Large intestine (tissue), 3 donors: ENCODE data around the gene KIF18A. TPM values are rescaled to one million over a fixed set of nuclear protein-coding genes. Genes with fewer than 3 reads are reported as not detected.
A peak's percentile ranks its signal among the peaks of the same experiment; 100 is the strongest.
"Not testable (repeated sequence)": the region's sequence is repeated elsewhere in the genome, so short reads cannot be mapped to it uniquely, and the experiment has no call there.

ENCODE experiments used
- DNase-seq, 2 donors: peaks; one replicate each; pipeline versions ENCODE4 v3.0.0 to v3.0.0-alpha.2; 2013
- H3K27ac ChIP-seq: one replicate; pipeline ENCODE4 v1.5.1; 2013; ENCODE audit warnings: low read length
- H3K27me3 ChIP-seq: 2 replicates; pipeline ENCODE4 v1.6.1; 2013; ENCODE audit warnings: low read length; ENCODE audit not compliant: control insufficient read depth, insufficient read depth
- H3K36me3 ChIP-seq: 2 replicates; pipeline ENCODE4 v1.6.1; 2013; ENCODE audit warnings: low read length; ENCODE audit not compliant: control insufficient read depth, insufficient read depth
- H3K4me1 ChIP-seq: one replicate; pipeline ENCODE4 v1.6.1; 2013; ENCODE audit warnings: low read length; ENCODE audit not compliant: control insufficient read depth, insufficient read depth
- H3K4me3 ChIP-seq: one replicate; pipeline ENCODE4 v1.5.1; 2013; ENCODE audit warnings: low read length
- H3K9me3 ChIP-seq: one replicate; pipeline ENCODE4 v1.6.1; 2013; ENCODE audit warnings: mild to moderate bottlenecking, low read depth, low read length, moderate library complexity; ENCODE audit not compliant: control insufficient read depth
- WGBS: methylation state at CpG from one replicate; pipeline ENCODE4 v1.1.5; 2013; ENCODE audit warnings: low lambda C conversion rate; ENCODE audit not compliant: insufficient coverage; 5-methylcytosine and 5-hydroxymethylcytosine counted together
- polyA plus RNA-seq: library from polyadenylated mRNA; unstranded; fragments of 120-200 nt; gene quantifications from one replicate; pipeline ENCODE4 v1.2.1, GENCODE V29; 2013

Gene KIF18A
- polyA plus RNA-seq, 1 donor: 5.2 TPM

- H3K4me3 ChIP-seq: peak overlapping the region; percentile 71
- peaks cover 12% of the 10 kb centered on the region for H3K4me1 ChIP-seq
- DNase-seq: no peak
- no peaks in the 10 kb centered on the region for H3K9me3 ChIP-seq
- H3K27ac ChIP-seq: peak overlapping the region; percentile 88
- H3K27me3 ChIP-seq: no peaks in the 10 kb centered on the region
- no peaks in the 10 kb centered on the region for H3K36me3 ChIP-seq
- 4% methylated on average over 5 of the region's 11 CpGs for WGBS
These were observed 686 bp downstream of the KIF18A start for GRCh38 chr11:28107191-28107749.

- peaks cover 8% of the 10 kb centered on the region for H3K4me1 ChIP-seq
- H3K4me3 ChIP-seq: no peak overlapping the region
- no peak for DNase-seq
- H3K27me3 ChIP-seq: no peaks in the 10 kb centered on the region
- no peak overlapping the region for H3K27ac ChIP-seq
- 60% methylated on average over 1 of the region's 14 CpGs for WGBS
- no peaks in the 10 kb centered on the region for H3K9me3 ChIP-seq
- H3K36me3 ChIP-seq: no peaks in the 10 kb centered on the region
These were observed 1.5 kb downstream of the KIF18A start for GRCh38 chr11:28106353-28107043.

- Histone ChIP-seq H3K4me3 (no peak overlapping the region), H3K4me1 (peaks cover 8% of the 10 kb centered on the region), H3K36me3 (no peaks in the 10 kb centered on the region), H3K27me3 (no peaks in the 10 kb centered on the region), H3K27ac (no peak overlapping the region), H3K9me3 (no peaks in the 10 kb centered on the region)
- DNase-seq: peak in 1 of 2 donors; percentile 4
- 93% methylated on average over 3 of the region's 5 CpGs for WGBS
These were observed 2.1 kb downstream of the KIF18A start for GRCh38 chr11:28105869-28106268.

- H3K36me3 ChIP-seq: no peaks in the 10 kb centered on the region
- H3K27me3 ChIP-seq: no peaks in the 10 kb centered on the region
- H3K4me3 ChIP-seq: no peak overlapping the region
- WGBS: 86% methylated on average over 2 of the region's 2 CpGs
- no peaks in the 10 kb centered on the region for H3K9me3 ChIP-seq
- DNase-seq: no peak
- H3K27ac ChIP-seq: no peak overlapping the region
- H3K4me1 ChIP-seq: peaks cover 8% of the 10 kb centered on the region
These were observed 3.0 kb downstream of the KIF18A start for GRCh38 chr11:28104984-28105383.

GRCh38 chr11:28104425-28104824 is 3.5 kb downstream of the KIF18A start:
- no CpG with 5 or more reads among the region's 1 CpG for WGBS
- peaks cover 5% of the 10 kb centered on the region for H3K4me1 ChIP-seq
- no peaks in the 10 kb centered on the region for H3K36me3 ChIP-seq
- H3K9me3 ChIP-seq: no peaks in the 10 kb centered on the region
- H3K27ac ChIP-seq: no peak overlapping the region
- H3K4me3 ChIP-seq: no peak overlapping the region
- H3K27me3 ChIP-seq: no peaks in the 10 kb centered on the region
- peak in 1 of 2 donors; percentile 7 for DNase-seq

GRCh38 chr11:28102300-28102699 is 5.7 kb downstream of the KIF18A start:
- H3K27me3 ChIP-seq, DNase-seq, H3K4me3 ChIP-seq, H3K36me3 ChIP-seq, H3K27ac ChIP-seq, H3K9me3 ChIP-seq, H3K4me1 ChIP-seq: not testable (repeated sequence)
- WGBS: 96% methylated on average over 3 of the region's 4 CpGs

- H3K27ac ChIP-seq: no peak overlapping the region
- WGBS: no CpG with 5 or more reads among the region's 2 CpGs
- no peaks in the 10 kb centered on the region for H3K9me3 ChIP-seq
- peak in 1 of 2 donors; percentile 40 for DNase-seq
- H3K4me3 ChIP-seq: no peak overlapping the region
- no peaks in the 10 kb centered on the region for H3K27me3 ChIP-seq
- no peaks in the 10 kb centered on the region for H3K4me1 ChIP-seq
- no peaks in the 10 kb centered on the region for H3K36me3 ChIP-seq
These were observed 7.3 kb downstream of the KIF18A start for GRCh38 chr11:28100665-28101064.

GRCh38 chr11:28099715-28100114 is 8.2 kb downstream of the KIF18A start:
- H3K4me3 ChIP-seq: no peak overlapping the region
- no peaks in the 10 kb centered on the region for H3K9me3 ChIP-seq
- no peak overlapping the region for H3K27ac ChIP-seq
- WGBS: 33% methylated on average over 1 of the region's 1 CpG
- no peaks in the 10 kb centered on the region for H3K27me3 ChIP-seq
- DNase-seq: peak in 1 of 2 donors; percentile 19
- no peaks in the 10 kb centered on the region for H3K4me1 ChIP-seq
- no peaks in the 10 kb centered on the region for H3K36me3 ChIP-seq

GRCh38 chr11:28098257-28098656 is 9.7 kb downstream of the KIF18A start:
- no CpG with 5 or more reads among the region's 1 CpG for WGBS
- Histone ChIP-seq H3K9me3 (no peaks in the 10 kb centered on the region), H3K36me3 (no peaks in the 10 kb centered on the region), H3K27me3 (no peaks in the 10 kb centered on the region), H3K4me1 (no peaks in the 10 kb centered on the region), H3K4me3 (no peak overlapping the region), H3K27ac (no peak overlapping the region)
- DNase-seq: no peak

- Histone ChIP-seq H3K36me3 (no peaks in the 10 kb centered on the region), H3K4me1 (no peaks in the 10 kb centered on the region), H3K9me3 (no peaks in the 10 kb centered on the region), H3K4me3 (no peak overlapping the region), H3K27ac (no peak overlapping the region), H3K27me3 (no peaks in the 10 kb centered on the region)
- no peak for DNase-seq
These were observed 15.2 kb downstream of the KIF18A start for GRCh38 chr11:28092786-28093185.
